Measurements from ENCODE around the gene MSH2. TPM values are rescaled to one million over a fixed set of nuclear protein-coding genes. Genes with fewer than 3 reads are reported as not detected.

MSH2 gene
- total RNA-seq, 1 experiment from 2014 or later: 139 TPM

- WGBS (ENCODE audit: extremely low coverage, insufficient read length, low lambda C conversion rate): no CpG with 5 or more reads among the region's 5 CpGs
Observed at GRCh38 chr2:47354848-47355204, 48.1 kb upstream of the MSH2 start.

More at GRCh38 chr2:47354848-47355204, 48.1 kb upstream of the MSH2 start:
- Mint-ChIP-seq H3K27me3 (ENCODE audit: low read depth) (peaks cover 13% of the 10 kb centered on the region), H3K9me3 (no peaks in the 10 kb centered on the region; a peak in 1 of 5 replicates), H3K36me3 (ENCODE audit: insufficient read depth in 1 of 3, low read depth in 3 of 3) (no peaks in the 10 kb centered on the region), H3K4me3 (no peak overlapping the region), H3K4me1 (peaks cover 9 to 20% of the 10 kb centered on the region in 2 experiments), H3K27ac (no peak overlapping the region)
- Histone ChIP-seq H2BK12ac (ENCODE audit: insufficient read length, low read depth, low read length) (no peak overlapping the region), H3K4me1 (ENCODE audit: insufficient read depth, low read length) (no peaks in the 10 kb centered on the region; the same call in 1 of the 2 replicates), H3K27ac (ENCODE audit: insufficient read length, low read depth, low read length) (no peak overlapping the region), H3K14ac (ENCODE audit: insufficient read depth, low read length) (no peak overlapping the region), H2AFZ (ENCODE audit: low read length) (no peak overlapping the region), H4K20me1 (ENCODE audit: control insufficient read depth, insufficient read depth, insufficient read length) (no peaks in the 10 kb centered on the region), H3K4me2 (ENCODE audit: insufficient read depth, insufficient read length, low read length) (no peak overlapping the region), H3K18ac (ENCODE audit: insufficient read length, low read depth, low read length) (no peak overlapping the region), H3K23ac (ENCODE audit: insufficient read length, low read depth, low read length) (no peak overlapping the region), H3K27me3 (ENCODE audit: insufficient read depth, low read length) (no peaks in the 10 kb centered on the region), H3K9me3 (ENCODE audit: control insufficient read depth, low read depth, low read length) (no peaks in the 10 kb centered on the region), H3K79me1 (ENCODE audit: insufficient read depth, low read depth, low read length, poor library complexity, severe bottlenecking) (no peaks in the 10 kb centered on the region), H4K8ac (replicated peaks; ENCODE audit: insufficient read length, low read depth, low read length) (no peak overlapping the region), H2BK120ac (ENCODE audit: low read depth, low read length, poor library complexity, severe bottlenecking) (no peak overlapping the region), H2BK15ac (ENCODE audit: low read depth, low read length) (no peak overlapping the region), H2BK20ac (ENCODE audit: low read depth, low read length, poor library complexity, severe bottlenecking) (no peak overlapping the region), H4K5ac (ENCODE audit: insufficient read length, low read depth, low read length) (no peak overlapping the region), H2AK5ac (ENCODE audit: insufficient read length, low read length) (no peak overlapping the region), H3K79me2 (ENCODE audit: insufficient read depth, low read length) (no peaks in the 10 kb centered on the region), H4K91ac (ENCODE audit: insufficient read length, low read depth, low read length) (no peak overlapping the region), H3K4ac (ENCODE audit: low read depth, low read length) (no peak overlapping the region), H3K23me2 (ENCODE audit: insufficient read length, low read depth, low read length, poor library complexity, severe bottlenecking) (no peaks in the 10 kb centered on the region), H3T11ph (ENCODE audit: low read length) (no peak overlapping the region), H2BK5ac (ENCODE audit: insufficient read length, low read length) (no peak overlapping the region), H3K9ac (ENCODE audit: extremely low read depth, insufficient read length, low read length) (no peak overlapping the region), H3K56ac (ENCODE audit: insufficient read length, low read depth, low read length) (no peak overlapping the region)
- TF ChIP-seq, protein P1, sequence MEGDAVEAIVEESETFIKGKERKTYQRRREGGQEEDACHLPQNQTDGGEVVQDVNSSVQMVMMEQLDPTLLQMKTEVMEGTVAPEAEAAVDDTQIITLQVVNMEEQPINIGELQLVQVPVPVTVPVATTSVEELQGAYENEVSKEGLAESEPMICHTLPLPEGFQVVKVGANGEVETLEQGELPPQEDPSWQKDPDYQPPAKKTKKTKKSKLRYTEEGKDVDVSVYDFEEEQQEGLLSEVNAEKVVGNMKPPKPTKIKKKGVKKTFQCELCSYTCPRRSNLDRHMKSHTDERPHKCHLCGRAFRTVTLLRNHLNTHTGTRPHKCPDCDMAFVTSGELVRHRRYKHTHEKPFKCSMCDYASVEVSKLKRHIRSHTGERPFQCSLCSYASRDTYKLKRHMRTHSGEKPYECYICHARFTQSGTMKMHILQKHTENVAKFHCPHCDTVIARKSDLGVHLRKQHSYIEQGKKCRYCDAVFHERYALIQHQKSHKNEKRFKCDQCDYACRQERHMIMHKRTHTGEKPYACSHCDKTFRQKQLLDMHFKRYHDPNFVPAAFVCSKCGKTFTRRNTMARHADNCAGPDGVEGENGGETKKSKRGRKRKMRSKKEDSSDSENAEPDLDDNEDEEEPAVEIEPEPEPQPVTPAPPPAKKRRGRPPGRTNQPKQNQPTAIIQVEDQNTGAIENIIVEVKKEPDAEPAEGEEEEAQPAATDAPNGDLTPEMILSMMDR (conservative IDR thresholded peaks at IDR 0.05): no peak
- DNase-seq: no peak
